Keratinocyte (primary cell): Measurements from ENCODE around the gene JMJD1C. TPM values are rescaled to one million over a fixed set of nuclear protein-coding genes. Genes with fewer than 3 reads are reported as not detected.

Experiments used
- DNase-seq: peaks from one replicate; pipeline ENCODE4 v3.0.0-alpha.2; 2011; ENCODE audit warnings: low read depth, missing footprints, low spot score
- FAIRE-seq: peaks from 2 replicates; lab custom pipeline; 2011; peaks lifted over from hg19 to GRCh38; lab: Jason Lieb, UNC
- H2AFZ ChIP-seq: 2 replicates; pipeline ENCODE4 v1.6.0; 2012; ENCODE audit warnings: low read length, control low read depth, inconsistent platforms; ENCODE audit not compliant: control insufficient read depth
- H3K27ac ChIP-seq: 2 replicates; pipeline ENCODE4 v1.5.1; 2011; ENCODE audit warnings: low read length; ENCODE audit not compliant: control insufficient read depth, insufficient read depth
- H3K27me3 ChIP-seq: 3 replicates; pipeline ENCODE4 v1.6.0; 2011; ENCODE audit warnings: low read length; ENCODE audit not compliant: control insufficient read depth, insufficient read depth; ENCODE audit errors: extremely low read depth
- H3K36me3 ChIP-seq, 2 experiments: 2 replicates in 1 of 2; 3 replicates in 1 of 2; pipeline ENCODE4 v1.5.1; 2011; ENCODE audit warnings: low read length in 2 of 2, mild to moderate bottlenecking in 1 of 2; ENCODE audit not compliant: control insufficient read depth in 2 of 2, insufficient read depth in 2 of 2; ENCODE audit errors: extremely low read depth in 1 of 2
- H3K4me1 ChIP-seq: 3 replicates; pipeline ENCODE4 v1.5.1; 2011; ENCODE audit warnings: low read length; ENCODE audit not compliant: control insufficient read depth, insufficient read depth; ENCODE audit errors: extremely low read depth
- H3K4me2 ChIP-seq: 3 replicates; pipeline ENCODE4 v1.6.0; 2011; ENCODE audit warnings: low read depth, low read length; ENCODE audit not compliant: control insufficient read depth, insufficient read depth; ENCODE audit errors: extremely low read depth
- H3K4me3 ChIP-seq, 3 experiments: fragments of 200-600 bp in 1 of 3; sonication (generic) in 1 of 3; 2 replicates in 2 of 3; 3 replicates in 1 of 3; pipeline ENCODE4 v1.5.1; 2011 to 2016; ENCODE audit warnings: low read length in 3 of 3, mild to moderate bottlenecking in 3 of 3, control low read depth in 2 of 3, inconsistent platforms in 1 of 3, low read depth in 1 of 3, mixed read lengths in 1 of 3, mixed run types in 1 of 3, moderate library complexity in 1 of 3; ENCODE audit not compliant: control insufficient read depth in 2 of 3, insufficient read depth in 2 of 3; ENCODE audit errors: extremely low read depth in 1 of 3
- H3K79me2 ChIP-seq: 2 replicates; pipeline ENCODE4 v1.6.0; 2012; ENCODE audit warnings: low read length; ENCODE audit not compliant: control insufficient read depth, insufficient read depth
- H3K9ac ChIP-seq: 3 replicates; pipeline ENCODE4 v1.6.0; 2011; ENCODE audit warnings: low read length; ENCODE audit not compliant: control insufficient read depth, insufficient read depth; ENCODE audit errors: extremely low read depth
- H3K9me1 ChIP-seq: 3 replicates; pipeline ENCODE4 v1.6.0; 2011; ENCODE audit warnings: low read length; ENCODE audit not compliant: control insufficient read depth, insufficient read depth; ENCODE audit errors: extremely low read depth
- H3K9me3 ChIP-seq: 2 replicates; pipeline ENCODE4 v1.5.1; 2012; ENCODE audit warnings: low read depth, low read length; ENCODE audit not compliant: control insufficient read depth
- H4K20me1 ChIP-seq: 3 replicates; pipeline ENCODE4 v1.6.0; 2011; ENCODE audit warnings: low read length; ENCODE audit not compliant: control insufficient read depth, insufficient read depth; ENCODE audit errors: extremely low read depth
- EZH2 ChIP-seq: IDR thresholded peaks from one replicate; pipeline ENCODE4 v1.6.1; 2012; ENCODE audit warnings: inconsistent platforms, mild to moderate bottlenecking, low read length, moderate library complexity
- dilution Hi-C: fragments of 300-500 bp; cut with MboI; formaldehyde crosslinking; loops from one replicate; pipeline ENCODE4 v1.7.0; 2020; ENCODE audit warnings: low sequenced_read_pairs; ENCODE audit not compliant: extremely low pct_ligation_motif_present
- polyA plus RNA-seq, 5 experiments: library from polyadenylated mRNA; depleted of rRNA in 3 of 5; stranded (reverse) in 3 of 5; stranded (forward) in 1 of 5; unstranded in 1 of 5; fragments of >200 nt; gene quantifications; 1 replicate in 1 of 5; 2 replicates in 3 of 5; 3 replicates in 1 of 5; pipeline versions ENCODE4 v1.2.1 to v1.2.3, GENCODE V29; 2011 to 2012; ENCODE audit warnings: missing spikeins in 2 of 5, low read depth in 1 of 5, low replicate concordance in 1 of 5
- TF ChIP-seq, protein P1 (sequence below), 3 experiments: IDR thresholded peaks in 1 of 3; conservative IDR thresholded peaks in 1 of 3; optimal IDR thresholded peaks in 1 of 3; 2 replicates in 2 of 3; 3 replicates in 1 of 3; pipeline versions ENCODE3 to v1.5.1; 2011; ENCODE audit warnings: low read length in 3 of 3, mild to moderate bottlenecking in 3 of 3, moderate library complexity in 2 of 3, control low read depth in 1 of 3, inconsistent platforms in 1 of 3; ENCODE audit not compliant: insufficient read depth in 2 of 3; ENCODE audit errors: extremely low read depth in 1 of 3

The JMJD1C gene
- polyA plus RNA-seq, 1 donor (not counting 4 experiments of a cell fraction or from before 2014, with no cell fraction given) = 38.2 TPM

DNA sequence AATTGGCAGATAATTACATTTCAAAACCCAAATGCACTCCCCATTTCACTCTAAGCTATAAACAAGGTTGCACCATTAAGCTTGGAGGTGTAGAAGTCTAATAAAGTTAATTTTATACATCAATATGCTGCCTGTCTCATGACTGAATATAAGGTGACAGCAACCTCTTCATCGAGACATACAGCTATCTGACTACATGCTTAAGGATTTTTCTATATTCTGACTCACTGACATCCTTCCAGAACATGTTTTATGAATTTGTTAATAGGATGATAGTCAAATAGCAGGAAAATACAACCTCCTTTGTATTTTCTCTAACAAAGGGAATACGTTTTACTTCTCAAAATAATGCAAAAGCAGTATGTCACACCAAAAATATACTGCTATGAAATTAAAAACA, 256.1 kb downstream of the JMJD1C start:
- no peaks in the 10 kb centered on the region for H3K27me3 ChIP-seq
- TF ChIP-seq EZH2 = no peak
- TF ChIP-seq, protein P1, sequence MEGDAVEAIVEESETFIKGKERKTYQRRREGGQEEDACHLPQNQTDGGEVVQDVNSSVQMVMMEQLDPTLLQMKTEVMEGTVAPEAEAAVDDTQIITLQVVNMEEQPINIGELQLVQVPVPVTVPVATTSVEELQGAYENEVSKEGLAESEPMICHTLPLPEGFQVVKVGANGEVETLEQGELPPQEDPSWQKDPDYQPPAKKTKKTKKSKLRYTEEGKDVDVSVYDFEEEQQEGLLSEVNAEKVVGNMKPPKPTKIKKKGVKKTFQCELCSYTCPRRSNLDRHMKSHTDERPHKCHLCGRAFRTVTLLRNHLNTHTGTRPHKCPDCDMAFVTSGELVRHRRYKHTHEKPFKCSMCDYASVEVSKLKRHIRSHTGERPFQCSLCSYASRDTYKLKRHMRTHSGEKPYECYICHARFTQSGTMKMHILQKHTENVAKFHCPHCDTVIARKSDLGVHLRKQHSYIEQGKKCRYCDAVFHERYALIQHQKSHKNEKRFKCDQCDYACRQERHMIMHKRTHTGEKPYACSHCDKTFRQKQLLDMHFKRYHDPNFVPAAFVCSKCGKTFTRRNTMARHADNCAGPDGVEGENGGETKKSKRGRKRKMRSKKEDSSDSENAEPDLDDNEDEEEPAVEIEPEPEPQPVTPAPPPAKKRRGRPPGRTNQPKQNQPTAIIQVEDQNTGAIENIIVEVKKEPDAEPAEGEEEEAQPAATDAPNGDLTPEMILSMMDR (optimal IDR thresholded peaks at IDR 0.05 in 1 of 3, IDR thresholded peaks at IDR 0.05 in 1 of 3, conservative IDR thresholded peaks at IDR 0.05 in 1 of 3; ENCODE audit: extremely low read depth in 1 of 3, insufficient read depth in 2 of 3, low read length in 3 of 3) = no peak
- H3K79me2 ChIP-seq = peaks cover 26% of the 10 kb centered on the region
- no peak overlapping the region for H3K9ac ChIP-seq
- H3K9me3 ChIP-seq = no peaks in the 10 kb centered on the region
- no peaks in the 10 kb centered on the region for H4K20me1 ChIP-seq
- no peaks in the 10 kb centered on the region for H3K9me1 ChIP-seq
- H3K4me3 ChIP-seq = no peak overlapping the region
- FAIRE-seq (no peak), DNase-seq (no peak)
- H3K27ac ChIP-seq = no peak overlapping the region
- H2AFZ ChIP-seq = no peak overlapping the region
- peaks cover 9% of the 10 kb centered on the region for H3K4me1 ChIP-seq
- H3K36me3 ChIP-seq = peaks cover 21 to 27% of the 10 kb centered on the region in 2 experiments
- no peak overlapping the region for H3K4me2 ChIP-seq
- dilution Hi-C loops = no loop called here

DNA sequence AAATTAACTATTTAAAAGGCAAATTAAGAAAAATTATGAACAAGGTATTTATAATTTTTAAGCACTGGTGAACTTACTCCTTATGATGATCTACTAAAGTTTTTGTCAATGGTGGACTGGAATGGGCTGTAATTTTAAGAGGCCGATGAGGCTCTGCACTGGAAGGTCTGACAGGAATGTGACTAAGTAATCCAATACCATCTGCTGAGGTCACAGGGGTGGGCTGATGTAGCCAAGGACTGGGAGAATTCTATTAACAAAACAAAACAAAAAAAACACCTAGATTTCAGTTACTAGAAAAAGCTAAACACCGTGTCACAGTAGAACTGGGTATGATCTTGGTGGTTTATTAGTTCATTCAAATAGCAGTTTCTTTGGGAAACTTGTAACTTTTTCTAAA, 256.8 kb downstream of the JMJD1C start:
- Histone ChIP-seq H4K20me1 (no peaks in the 10 kb centered on the region), H3K9me1 (no peaks in the 10 kb centered on the region), H2AFZ (no peak overlapping the region), H3K27me3 (no peaks in the 10 kb centered on the region), H3K27ac (no peak overlapping the region), H3K9me3 (no peaks in the 10 kb centered on the region), H3K4me3 (no peak overlapping the region), H3K79me2 (peaks cover 29% of the 10 kb centered on the region), H3K4me1 (peaks cover 9% of the 10 kb centered on the region), H3K36me3 (peaks cover 18 to 27% of the 10 kb centered on the region in 2 experiments), H3K4me2 (no peak overlapping the region), H3K9ac (no peak overlapping the region)
- FAIRE-seq (no peak), DNase-seq (no peak)
- no peak for TF ChIP-seq EZH2
- TF ChIP-seq, protein P1 (optimal IDR thresholded peaks at IDR 0.05 in 1 of 3, IDR thresholded peaks at IDR 0.05 in 1 of 3, conservative IDR thresholded peaks at IDR 0.05 in 1 of 3; ENCODE audit: extremely low read depth in 1 of 3, insufficient read depth in 2 of 3, low read length in 3 of 3) = no peak
- dilution Hi-C loops = no loop called here
